CD14-positive monocyte (primary cell): ENCODE results near the gene SHC2. TPM values are rescaled to one million over a fixed set of nuclear protein-coding genes. Genes with fewer than 3 reads are reported as not detected.
"Not testable (repeated sequence)": the region's sequence is repeated elsewhere in the genome, so short reads cannot be mapped to it uniquely, and the experiment has no call there.

Source experiments
- DNase-seq, 3 donors: peaks; one replicate each; pipeline ENCODE4 v3.0.0-alpha.2; 2011 to 2022
- H2AFZ ChIP-seq: 2 replicates; pipeline ENCODE4 v1.6.0; 2012; ENCODE audit warnings: mild to moderate bottlenecking, low read depth, low read length, inconsistent platforms; ENCODE audit not compliant: insufficient read depth, poor library complexity, severe bottlenecking
- H3K27ac ChIP-seq, 2 donors: 1 replicate in 1 of 2; 2 replicates in 1 of 2; pipeline ENCODE4 v1.5.1; 2012 to 2013; ENCODE audit warnings: low read length in 2 of 2, control low read depth in 1 of 2, inconsistent platforms in 1 of 2, low read depth in 1 of 2, mild to moderate bottlenecking in 1 of 2
- H3K27me3 ChIP-seq, 2 donors: one replicate each; pipeline versions ENCODE4 v1.6.0 to v1.6.1; 2011 to 2013; ENCODE audit warnings: low read length in 2 of 2; ENCODE audit not compliant: control insufficient read depth in 2 of 2, insufficient read depth in 2 of 2
- H3K36me3 ChIP-seq, 2 donors: replicated peaks in 1 of 2; 1 replicate in 1 of 2; 2 replicates in 1 of 2; pipeline versions ENCODE4 v1.5.1 to v1.6.1; 2012 to 2013; ENCODE audit warnings: low read length in 2 of 2, control low read depth in 1 of 2, inconsistent platforms in 1 of 2, mild to moderate bottlenecking in 1 of 2; ENCODE audit not compliant: insufficient read depth in 2 of 2, control insufficient read depth in 1 of 2
- H3K4me1 ChIP-seq, 2 donors: 1 replicate in 1 of 2; 2 replicates in 1 of 2; pipeline versions ENCODE4 v1.5.1 to v1.6.1; 2012 to 2013; ENCODE audit warnings: low read length in 2 of 2, control low read depth in 1 of 2, inconsistent platforms in 1 of 2, mild to moderate bottlenecking in 1 of 2, moderate library complexity in 1 of 2; ENCODE audit not compliant: insufficient read depth in 2 of 2, control insufficient read depth in 1 of 2
- H3K4me2 ChIP-seq: replicated peaks from 2 replicates; pipeline ENCODE3; 2012; ENCODE audit warnings: low read length, moderate library complexity, mild to moderate bottlenecking; ENCODE audit not compliant: poor library complexity, severe bottlenecking; ENCODE audit errors: extremely low read depth
- H3K4me3 ChIP-seq, 3 experiments: fragments of 200-600 bp in 1 of 3; sonication (generic) in 1 of 3; replicated peaks in 1 of 3; 1 replicate in 2 of 3; 2 replicates in 1 of 3; pipeline ENCODE4 v1.5.1; 2011 to 2013; ENCODE audit warnings: low read length in 3 of 3, mild to moderate bottlenecking in 3 of 3, control low read depth in 2 of 3, low read depth in 2 of 3, inconsistent platforms in 1 of 3, moderate library complexity in 1 of 3
- H3K79me2 ChIP-seq: 2 replicates; pipeline ENCODE4 v1.6.0; 2012; ENCODE audit warnings: mild to moderate bottlenecking, control low read depth, inconsistent platforms, low read length, moderate library complexity; ENCODE audit not compliant: insufficient read depth
- H3K9ac ChIP-seq: 2 replicates; pipeline ENCODE4 v1.6.0; 2017; ENCODE audit warnings: low read length, mild to moderate bottlenecking; ENCODE audit not compliant: insufficient read depth, poor library complexity, severe bottlenecking
- H3K9me3 ChIP-seq, 2 donors: replicated peaks in 1 of 2; 1 replicate in 1 of 2; 2 replicates in 1 of 2; pipeline versions ENCODE4 v1.5.1 to v1.6.1; 2012 to 2013; ENCODE audit warnings: low read length in 2 of 2, control low read depth in 1 of 2; ENCODE audit not compliant: control insufficient read depth in 1 of 2, insufficient read depth in 1 of 2
- H4K20me1 ChIP-seq: 2 replicates; pipeline ENCODE4 v1.6.0; 2012; ENCODE audit warnings: mild to moderate bottlenecking, low read length, control low read depth, moderate library complexity; ENCODE audit not compliant: insufficient read depth
- H3K27ac Mint-ChIP-seq, 7 donors: one replicate each; pipeline ENCODE4 v1.8.0; 2020; ENCODE audit warnings: mild to moderate bottlenecking in 7 of 7, mixed read lengths in 7 of 7, moderate library complexity in 6 of 7, inconsistent platforms in 2 of 7
- H3K27me3 Mint-ChIP-seq, 3 donors: one replicate each; pipeline ENCODE4 v1.8.0; 2021 to 2022; ENCODE audit warnings: low read depth in 3 of 3, mild to moderate bottlenecking in 3 of 3, mixed read lengths in 3 of 3, moderate library complexity in 3 of 3, inconsistent platforms in 1 of 3
- H3K36me3 Mint-ChIP-seq, 2 donors: one replicate each; pipeline ENCODE4 v1.8.0; 2020; ENCODE audit warnings: mixed read lengths in 2 of 2, inconsistent platforms in 1 of 2, mild to moderate bottlenecking in 1 of 2
- H3K4me1 Mint-ChIP-seq: one replicate; pipeline ENCODE4 v1.8.0; 2020; ENCODE audit warnings: mild to moderate bottlenecking, mixed read lengths
- H3K4me3 Mint-ChIP-seq, 2 donors: one replicate each; pipeline ENCODE4 v1.8.0; 2020; ENCODE audit warnings: mild to moderate bottlenecking in 2 of 2, mixed read lengths in 2 of 2, moderate library complexity in 1 of 2
- H3K9me3 Mint-ChIP-seq, 7 donors: one replicate each; pipeline ENCODE4 v1.8.0; 2020 to 2022; ENCODE audit warnings: mixed read lengths in 7 of 7, mild to moderate bottlenecking in 6 of 7, moderate library complexity in 6 of 7, inconsistent platforms in 2 of 7
- WGBS: methylation state at CpG from one replicate; pipeline ENCODE4 v1.1.5; 2013; ENCODE audit warnings: missing lambda C conversion rate; ENCODE audit not compliant: insufficient coverage; 5-methylcytosine and 5-hydroxymethylcytosine counted together
- intact Hi-C, 2 donors: fragments of 100-400 bp; cut with micrococcal nuclease; formaldehyde crosslinking; loops; one replicate each; pipeline versions ENCODE4 v1.15.0 to v1.15.1; 2023
- polyA plus RNA-seq, 3 donors: library from polyadenylated mRNA; depleted of rRNA in 1 of 3; unstranded in 2 of 3; stranded (reverse) in 1 of 3; fragments of 300-500 nt in 2 of 3; fragments of >200 nt in 1 of 3; fragmentation: Illumina TruSeq in 2 of 3; gene quantifications; 1 replicate in 2 of 3; 2 replicates in 1 of 3; pipeline ENCODE4 v1.2.3, GENCODE V29; 2012 to 2021
- TF ChIP-seq, protein P1 (sequence below): fragments of 200-600 bp; IDR thresholded peaks from one replicate; pipeline ENCODE4 v1.8.0; 2022; ENCODE audit warnings: antibody characterized with exemption, mild to moderate bottlenecking

SHC2 gene
- polyA plus RNA-seq, 3 donors, result not detected

DNA sequence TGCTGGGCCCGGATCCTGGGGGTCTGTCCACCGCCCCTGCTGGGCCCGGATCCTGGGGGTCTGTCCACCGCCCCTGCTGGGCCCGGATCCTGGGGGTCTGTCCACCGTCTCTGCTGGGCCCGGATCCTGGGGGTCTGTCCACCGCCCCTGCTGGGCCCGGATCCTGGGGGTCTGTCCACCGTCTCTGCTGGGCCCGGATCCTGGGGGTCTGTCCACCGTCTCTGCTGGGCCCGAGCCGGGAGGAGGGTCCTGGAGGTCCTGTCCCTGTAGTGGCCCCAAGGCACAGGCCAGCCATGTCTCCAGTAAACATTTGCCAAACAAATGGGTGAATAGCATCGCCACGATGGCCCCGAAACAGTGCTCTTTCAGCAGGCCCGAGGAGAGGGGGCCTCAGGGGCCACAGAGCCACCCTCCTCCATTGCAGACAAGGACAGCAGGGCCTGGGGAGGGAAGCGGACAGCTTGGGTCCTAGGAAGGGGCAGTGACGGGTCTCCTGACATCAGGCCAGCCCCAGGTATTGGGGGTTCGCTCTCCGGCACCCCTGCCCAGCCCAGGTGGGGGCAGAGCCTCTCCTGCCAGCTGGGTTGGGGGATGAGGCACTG, 49.6 kb downstream of the SHC2 start:
- intact Hi-C loops, H3K36me3 Mint-ChIP-seq, H3K4me1 ChIP-seq, H3K36me3 ChIP-seq, H3K4me3 ChIP-seq, H3K27ac ChIP-seq, H3K27ac Mint-ChIP-seq, H3K4me2 ChIP-seq, H3K4me3 Mint-ChIP-seq, H3K4me1 Mint-ChIP-seq, H3K9me3 ChIP-seq, H3K9ac ChIP-seq, H4K20me1 ChIP-seq, H3K79me2 ChIP-seq, DNase-seq, H2AFZ ChIP-seq: not testable (repeated sequence)
- 91% methylated on average over 8 of the region's 22 CpGs for WGBS
- peaks cover 16 to 35% (median 20%) of the 10 kb centered on the region in 3 donors for H3K27me3 Mint-ChIP-seq
- H3K27me3 ChIP-seq, result peaks cover 9 to 35% of the 10 kb centered on the region in 2 donors
- H3K9me3 Mint-ChIP-seq, result peaks cover 0 to 32% (median 10%) of the 10 kb centered on the region in 7 donors

DNA sequence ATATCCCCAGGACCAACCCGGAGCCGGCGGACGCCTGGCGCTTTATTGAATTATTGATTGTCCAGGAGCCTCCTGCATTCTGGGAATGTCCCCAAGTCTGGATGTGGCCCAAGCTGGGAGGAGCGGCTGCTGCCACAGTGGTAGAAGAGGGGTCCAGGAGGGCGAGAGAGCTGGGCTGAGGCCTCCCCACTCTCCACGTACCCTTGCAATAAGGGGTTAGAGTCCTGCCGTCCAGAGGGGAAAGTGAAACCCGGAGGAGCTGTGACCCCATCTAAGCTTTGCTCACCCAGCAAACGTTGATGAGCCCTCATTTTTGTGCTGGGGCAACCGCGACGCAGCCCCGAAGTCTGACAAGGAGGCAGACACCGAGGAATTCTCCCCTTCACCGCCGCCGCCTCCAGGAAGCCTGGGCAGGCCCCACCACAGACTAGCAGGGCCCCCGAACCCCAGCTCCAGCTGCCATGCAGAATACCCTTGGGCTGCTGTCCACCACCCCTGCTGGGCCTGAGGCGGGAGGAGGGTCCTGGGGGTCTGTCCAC, 50.5 kb downstream of the SHC2 start:
- Mint-ChIP-seq H3K36me3 (peaks cover 0 to 2% of the 10 kb centered on the region in 2 donors), H3K4me1 (peaks cover 3% of the 10 kb centered on the region), H3K4me3 (peak overlapping the region in 1 of 2 donors; percentile 72), H3K27ac (no peak overlapping the region), H3K27me3 (peaks cover 16 to 41% (median 20%) of the 10 kb centered on the region in 3 donors), H3K9me3 (peaks cover 0 to 32% (median 10%) of the 10 kb centered on the region in 7 donors)
- Histone ChIP-seq H3K4me1 (no peaks in the 10 kb centered on the region), H2AFZ (no peak overlapping the region), H3K79me2 (no peaks in the 10 kb centered on the region), H3K4me3 (no peak overlapping the region), H3K27ac (no peak overlapping the region), H3K9ac (no peak overlapping the region), H3K4me2 (no peak overlapping the region), H3K36me3 (no peaks in the 10 kb centered on the region), H4K20me1 (no peaks in the 10 kb centered on the region), H3K27me3 (peaks cover 9 to 35% of the 10 kb centered on the region in 2 donors), H3K9me3 (peaks cover 0 to 3% of the 10 kb centered on the region in 2 donors)
- TF ChIP-seq, protein P1, sequence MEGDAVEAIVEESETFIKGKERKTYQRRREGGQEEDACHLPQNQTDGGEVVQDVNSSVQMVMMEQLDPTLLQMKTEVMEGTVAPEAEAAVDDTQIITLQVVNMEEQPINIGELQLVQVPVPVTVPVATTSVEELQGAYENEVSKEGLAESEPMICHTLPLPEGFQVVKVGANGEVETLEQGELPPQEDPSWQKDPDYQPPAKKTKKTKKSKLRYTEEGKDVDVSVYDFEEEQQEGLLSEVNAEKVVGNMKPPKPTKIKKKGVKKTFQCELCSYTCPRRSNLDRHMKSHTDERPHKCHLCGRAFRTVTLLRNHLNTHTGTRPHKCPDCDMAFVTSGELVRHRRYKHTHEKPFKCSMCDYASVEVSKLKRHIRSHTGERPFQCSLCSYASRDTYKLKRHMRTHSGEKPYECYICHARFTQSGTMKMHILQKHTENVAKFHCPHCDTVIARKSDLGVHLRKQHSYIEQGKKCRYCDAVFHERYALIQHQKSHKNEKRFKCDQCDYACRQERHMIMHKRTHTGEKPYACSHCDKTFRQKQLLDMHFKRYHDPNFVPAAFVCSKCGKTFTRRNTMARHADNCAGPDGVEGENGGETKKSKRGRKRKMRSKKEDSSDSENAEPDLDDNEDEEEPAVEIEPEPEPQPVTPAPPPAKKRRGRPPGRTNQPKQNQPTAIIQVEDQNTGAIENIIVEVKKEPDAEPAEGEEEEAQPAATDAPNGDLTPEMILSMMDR, result no peak
- DNase-seq, result no peak
- 69% methylated on average over 16 of the region's 21 CpGs for WGBS
- intact Hi-C loops, result no loop called here
